Epithelial cell of umbilical artery (primary cell): Measurements from ENCODE around the gene PIP5K1B. TPM values are rescaled to one million over a fixed set of nuclear protein-coding genes. Genes with fewer than 3 reads are reported as not detected.

ENCODE experiments used
- total RNA-seq: library from RNA; depleted of rRNA; stranded (reverse); fragments of >200 nt; gene quantifications from 2 replicates; pipeline ENCODE4 v1.2.3, GENCODE V29; 2014

PIP5K1B gene, protein sequence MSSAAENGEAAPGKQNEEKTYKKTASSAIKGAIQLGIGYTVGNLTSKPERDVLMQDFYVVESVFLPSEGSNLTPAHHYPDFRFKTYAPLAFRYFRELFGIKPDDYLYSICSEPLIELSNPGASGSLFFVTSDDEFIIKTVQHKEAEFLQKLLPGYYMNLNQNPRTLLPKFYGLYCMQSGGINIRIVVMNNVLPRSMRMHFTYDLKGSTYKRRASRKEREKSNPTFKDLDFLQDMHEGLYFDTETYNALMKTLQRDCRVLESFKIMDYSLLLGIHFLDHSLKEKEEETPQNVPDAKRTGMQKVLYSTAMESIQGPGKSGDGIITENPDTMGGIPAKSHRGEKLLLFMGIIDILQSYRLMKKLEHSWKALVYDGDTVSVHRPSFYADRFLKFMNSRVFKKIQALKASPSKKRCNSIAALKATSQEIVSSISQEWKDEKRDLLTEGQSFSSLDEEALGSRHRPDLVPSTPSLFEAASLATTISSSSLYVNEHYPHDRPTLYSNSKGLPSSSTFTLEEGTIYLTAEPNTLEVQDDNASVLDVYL
- total RNA-seq: 0.32 TPM in 1 of 2 replicates, not detected in the other

DNA sequence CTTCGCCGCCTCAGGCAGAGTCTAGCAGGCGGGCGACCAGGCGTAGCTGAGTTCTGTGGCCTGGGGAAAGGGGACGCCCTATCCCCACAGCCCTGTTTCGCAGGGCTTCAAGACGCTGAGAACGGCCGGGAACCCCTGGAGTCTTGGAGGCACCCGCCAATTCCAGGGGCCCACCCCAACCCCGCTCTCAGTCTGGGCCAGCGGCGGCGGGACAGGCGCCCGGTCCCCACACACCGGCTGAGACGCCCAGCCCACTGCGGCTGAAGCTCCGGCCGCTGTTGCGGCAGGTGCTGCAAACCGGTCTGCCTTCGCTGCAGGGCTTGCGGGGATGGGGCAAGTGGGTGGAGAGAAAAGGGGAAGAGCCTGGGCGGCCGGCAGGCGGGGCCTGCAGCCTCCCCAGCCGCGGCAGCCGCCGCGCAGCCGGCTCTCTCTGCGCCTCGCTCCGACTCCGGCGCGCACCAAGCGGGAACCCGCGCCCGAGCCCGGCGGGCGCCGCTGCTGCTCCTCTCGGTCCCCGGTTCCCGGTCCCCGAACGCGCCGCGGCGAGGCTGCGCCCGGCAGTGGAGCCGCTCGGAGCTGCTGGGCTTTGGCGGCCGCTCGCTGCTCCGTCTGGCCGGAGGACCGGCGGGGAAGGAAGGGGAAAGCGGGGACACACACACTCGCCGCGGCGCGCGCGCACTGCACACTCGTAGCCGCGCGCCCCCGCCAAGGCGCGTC lies at the start of gene PIP5K1B:
PIP5K1B (plus strand) TSS at position 427 of the 717 bp plus-strand sequence. CDS start 117,375 bp downstream, outside the sequence.

DNA sequence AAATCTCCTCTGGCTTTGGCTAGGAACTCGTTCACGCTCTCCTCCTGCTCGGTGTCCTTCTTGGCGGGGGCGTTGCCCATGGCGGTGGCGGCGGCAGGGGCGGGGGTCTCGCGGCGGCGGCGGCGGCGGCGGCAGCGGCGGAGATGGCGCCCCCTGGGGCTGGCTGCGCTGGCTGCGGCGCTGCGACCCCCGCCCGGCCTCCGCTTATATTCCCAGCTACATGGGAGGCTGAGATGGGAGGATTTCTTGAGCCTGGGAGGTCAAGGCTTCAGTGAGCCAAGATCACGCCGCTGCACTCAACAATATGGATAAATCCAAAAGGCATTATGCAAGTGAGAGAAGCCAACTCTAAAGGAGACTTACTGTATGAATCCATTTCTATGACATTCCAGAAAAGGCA lies 309.0 kb downstream of the PIP5K1B start, which contains the start of gene PRKACG:
PRKACG (minus strand) TSS at position 101 of the 400 bp plus-strand sequence; CDS start at position 80, 21 bp downstream.

DNA sequence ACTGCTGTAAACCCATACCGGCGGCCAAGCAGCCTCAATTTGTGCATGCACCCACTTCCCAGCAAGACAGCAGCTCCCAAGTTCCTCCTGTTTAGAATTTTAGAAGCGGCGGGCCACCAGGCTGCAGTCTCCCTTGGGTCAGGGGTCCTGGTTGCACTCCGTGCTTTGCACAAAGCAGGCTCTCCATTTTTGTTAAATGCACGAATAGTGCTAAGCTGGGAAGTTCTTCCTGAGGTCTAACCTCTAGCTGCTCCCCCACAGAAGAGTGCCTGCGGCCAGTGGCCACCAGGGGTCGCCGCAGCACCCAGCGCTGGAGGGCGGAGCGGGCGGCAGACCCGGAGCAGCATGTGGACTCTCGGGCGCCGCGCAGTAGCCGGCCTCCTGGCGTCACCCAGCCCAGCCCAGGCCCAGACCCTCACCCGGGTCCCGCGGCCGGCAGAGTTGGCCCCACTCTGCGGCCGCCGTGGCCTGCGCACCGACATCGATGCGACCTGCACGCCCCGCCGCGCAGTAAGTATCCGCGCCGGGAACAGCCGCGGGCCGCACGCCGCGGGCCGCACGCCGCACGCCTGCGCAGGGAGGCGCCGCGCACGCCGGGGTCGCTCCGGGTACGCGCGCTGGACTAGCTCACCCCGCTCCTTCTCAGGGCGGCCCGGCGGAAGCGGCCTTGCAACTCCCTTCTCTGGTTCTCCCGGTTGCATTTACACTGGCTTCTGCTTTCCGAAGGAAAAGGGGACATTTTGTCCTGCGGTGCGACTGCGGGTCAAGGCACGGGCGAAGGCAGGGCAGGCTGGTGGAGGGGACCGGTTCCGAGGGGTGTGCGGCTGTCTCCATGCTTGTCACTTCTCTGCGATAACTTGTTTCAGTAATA lies 330.6 kb downstream of the PIP5K1B start, which contains the start of gene FXN:
FXN (plus strand) TSS at position 315 of the 871 bp plus-strand sequence; CDS start at position 346, 31 bp downstream.

Other genes starting within 250 kb of the PIP5K1B start
- gene TMEM252, start 164.4 kb upstream of the PIP5K1B start, total RNA-seq: not detected in 2 replicates